Measurements from ENCODE around the gene SPRR1A. TPM values are rescaled to one million over a fixed set of nuclear protein-coding genes. Genes with fewer than 3 reads are reported as not detected.

The SPRR1A gene
- total and polyA plus RNA-seq, 2 experiments from 2014 or later, result not detected

GRCh38 chr1:152961226-152961891, 22.5 kb upstream of the SPRR1A start:
- TF ChIP-seq EZH2 (IDR thresholded peaks at IDR 0.05; ENCODE audit: borderline replicate concordance) (no peak), EZH2phosphoT487 (IDR thresholded peaks at IDR 0.05; ENCODE audit: low read depth, severe bottlenecking, unreplicated experiment) (no peak), CTCF (IDR thresholded peaks at IDR 0.05; ENCODE audit: poor library complexity) (no peak)
- 74% methylated on average over 7 of the region's 7 CpGs for WGBS (ENCODE audit: low lambda C conversion rate, missing lambda C conversion rate)
- Histone ChIP-seq H3K9me3 (ENCODE audit: low read depth) (no peaks in the 10 kb centered on the region), H3K27me3 (no peaks in the 10 kb centered on the region), H2AFZ (no peak overlapping the region), H3K9me2 (replicated peaks; ENCODE audit: insufficient read depth) (no peaks in the 10 kb centered on the region), H4K20me1 (ENCODE audit: insufficient read depth, poor library complexity, severe bottlenecking) (no peaks in the 10 kb centered on the region), H3K36me3 (replicated peaks; ENCODE audit: insufficient read depth, low read depth) (no peaks in the 10 kb centered on the region), H3K4me3 (no peak overlapping the region), H3K27ac (no peak overlapping the region), H3K79me2 (no peaks in the 10 kb centered on the region), H3K4me2 (no peak overlapping the region), H3K4me1 (ENCODE audit: insufficient read depth) (no peaks in the 10 kb centered on the region)
- no peak for DNase-seq (ENCODE audit: low spot score)

- Histone ChIP-seq H3K4me2 (no peak overlapping the region), H3K4me1 (ENCODE audit: insufficient read depth) (no peaks in the 10 kb centered on the region), H3K4me3 (no peak overlapping the region), H3K27ac (no peak overlapping the region), H3K9me2 (replicated peaks; ENCODE audit: insufficient read depth) (no peaks in the 10 kb centered on the region), H3K27me3 (no peaks in the 10 kb centered on the region), H3K9me3 (ENCODE audit: low read depth) (no peaks in the 10 kb centered on the region), H3K36me3 (replicated peaks; ENCODE audit: insufficient read depth, low read depth) (no peaks in the 10 kb centered on the region), H2AFZ (no peak overlapping the region), H4K20me1 (ENCODE audit: insufficient read depth, poor library complexity, severe bottlenecking) (no peaks in the 10 kb centered on the region), H3K79me2 (no peaks in the 10 kb centered on the region)
- DNase-seq (ENCODE audit: low spot score), result no peak
- WGBS (ENCODE audit: low lambda C conversion rate, missing lambda C conversion rate), result 69% methylated on average over 2 of the region's 2 CpGs
- TF ChIP-seq EZH2 (IDR thresholded peaks at IDR 0.05; ENCODE audit: borderline replicate concordance), result no peak
- TF ChIP-seq EZH2phosphoT487 (IDR thresholded peaks at IDR 0.05; ENCODE audit: low read depth, severe bottlenecking, unreplicated experiment), result no peak
- TF ChIP-seq CTCF (IDR thresholded peaks at IDR 0.05; ENCODE audit: poor library complexity), result no peak
Measured at GRCh38 chr1:152962876-152963415, 20.9 kb upstream of the SPRR1A start.

- Histone ChIP-seq H3K4me3 (no peak overlapping the region), H3K4me2 (no peak overlapping the region), H3K27ac (no peak overlapping the region), H3K79me2 (no peaks in the 10 kb centered on the region), H4K20me1 (ENCODE audit: insufficient read depth, poor library complexity, severe bottlenecking) (no peaks in the 10 kb centered on the region), H3K4me1 (ENCODE audit: insufficient read depth) (no peaks in the 10 kb centered on the region), H3K36me3 (replicated peaks; ENCODE audit: insufficient read depth, low read depth) (no peaks in the 10 kb centered on the region), H2AFZ (no peak overlapping the region), H3K9me3 (ENCODE audit: low read depth) (no peaks in the 10 kb centered on the region), H3K9me2 (replicated peaks; ENCODE audit: insufficient read depth) (no peaks in the 10 kb centered on the region), H3K27me3 (no peaks in the 10 kb centered on the region)
- no peak for DNase-seq (ENCODE audit: low spot score)
- TF ChIP-seq CTCF (IDR thresholded peaks at IDR 0.05; ENCODE audit: poor library complexity) (no peak), EZH2 (IDR thresholded peaks at IDR 0.05; ENCODE audit: borderline replicate concordance) (no peak), EZH2phosphoT487 (IDR thresholded peaks at IDR 0.05; ENCODE audit: low read depth, severe bottlenecking, unreplicated experiment) (no peak)
- 52% methylated on average over 1 of the region's 1 CpG for WGBS (ENCODE audit: low lambda C conversion rate, missing lambda C conversion rate)
Measured at GRCh38 chr1:152964536-152964935, 19.3 kb upstream of the SPRR1A start.

All from hepatocyte (in vitro differentiated cells).